NCI-H510A treated with DMSO at 0.1 percent for 48 hours (cell line): ENCODE measurements around the gene SLC39A6.
A peak's percentile ranks its signal among the peaks of the same experiment; 100 is the strongest.
"Not testable (repeated sequence)": the region's sequence is repeated elsewhere in the genome, so short reads cannot be mapped to it uniquely, and the experiment has no call there.

Experiments
- DNase-seq: peaks from one replicate; lab custom pipeline; 2025; lab: John Stamatoyannopoulos, UW

SLC39A6 gene

GRCh38 chr18:36129300-36130038 lies at the start of gene SLC39A6, which contains the start of gene ELP2:
SLC39A6 (minus strand) TSS chr18:36129340; CDS start chr18:36127007, 2,333 bp downstream.
ELP2 (plus strand) TSS chr18:36129899; CDS start chr18:36129934, 35 bp downstream.
- peak; percentile 97 for DNase-seq

- no peak for DNase-seq
Observed at GRCh38 chr18:36177913-36178312, 48.8 kb upstream of the SLC39A6 start.

- no peak for DNase-seq
Observed at GRCh38 chr18:36176711-36177110, 47.6 kb upstream of the SLC39A6 start.

GRCh38 chr18:36176177-36176584 lies 47.0 kb upstream of the SLC39A6 start:
- no peak for DNase-seq

GRCh38 chr18:36175481-36175880 lies 46.3 kb upstream of the SLC39A6 start:
- DNase-seq, result no peak

- no peak for DNase-seq
Observed at GRCh38 chr18:36169938-36170337, 40.8 kb upstream of the SLC39A6 start.

- DNase-seq, result not testable (repeated sequence)
Observed at GRCh38 chr18:36168296-36168695, 39.2 kb upstream of the SLC39A6 start.

- DNase-seq, result no peak
Observed at GRCh38 chr18:36167692-36168218, 38.6 kb upstream of the SLC39A6 start.

GRCh38 chr18:36162981-36163380 lies 33.8 kb upstream of the SLC39A6 start:
- no peak for DNase-seq

- DNase-seq, result no peak
Observed at GRCh38 chr18:36160959-36161371, 31.8 kb upstream of the SLC39A6 start.

GRCh38 chr18:36158266-36158867 lies 29.2 kb upstream of the SLC39A6 start:
- DNase-seq, result no peak

GRCh38 chr18:36157441-36157840 lies 28.3 kb upstream of the SLC39A6 start:
- DNase-seq, result no peak

GRCh38 chr18:36155851-36156757 lies 27.0 kb upstream of the SLC39A6 start:
- DNase-seq, result no peak

GRCh38 chr18:36153771-36154170 lies 24.6 kb upstream of the SLC39A6 start:
- no peak for DNase-seq

- no peak for DNase-seq
Observed at GRCh38 chr18:36153203-36153602, 24.1 kb upstream of the SLC39A6 start.

GRCh38 chr18:36152781-36153180 lies 23.6 kb upstream of the SLC39A6 start:
- DNase-seq, result no peak

GRCh38 chr18:36149514-36150289 lies 20.6 kb upstream of the SLC39A6 start:
- no peak for DNase-seq

GRCh38 chr18:36143391-36143790 lies 14.3 kb upstream of the SLC39A6 start:
- DNase-seq, result no peak

- DNase-seq, result no peak
Observed at GRCh38 chr18:36142751-36143150, 13.6 kb upstream of the SLC39A6 start.

- no peak for DNase-seq
Observed at GRCh38 chr18:36141576-36141975, 12.4 kb upstream of the SLC39A6 start.

GRCh38 chr18:36139245-36139644 lies 10.1 kb upstream of the SLC39A6 start:
- peak; percentile 80 for DNase-seq
